Measurements from ENCODE around the gene PAWR. TPM values are rescaled to one million over a fixed set of nuclear protein-coding genes. Genes with fewer than 3 reads are reported as not detected.

Gene PAWR
- total RNA-seq, 1 experiment from 2014 or later = 176 TPM

- Histone ChIP-seq H3K14ac (ENCODE audit: insufficient read depth, low read length) (no peak overlapping the region), H3K56ac (ENCODE audit: insufficient read length, low read depth, low read length) (no peak overlapping the region), H3K23ac (ENCODE audit: insufficient read length, low read depth, low read length) (no peak overlapping the region), H2BK15ac (ENCODE audit: low read depth, low read length) (no peak overlapping the region), H3K9ac (ENCODE audit: extremely low read depth, insufficient read length, low read length) (no peak overlapping the region), H2BK20ac (ENCODE audit: low read depth, low read length, poor library complexity, severe bottlenecking) (no peak overlapping the region), H2AFZ (ENCODE audit: low read length) (no peak overlapping the region), H2BK12ac (ENCODE audit: insufficient read length, low read depth, low read length) (no peak overlapping the region), H3K79me1 (ENCODE audit: insufficient read depth, low read depth, low read length, poor library complexity, severe bottlenecking) (peaks cover 3% of the 10 kb centered on the region), H2AK5ac (ENCODE audit: insufficient read length, low read length) (no peak overlapping the region), H3K27ac (ENCODE audit: insufficient read length, low read depth, low read length) (no peak overlapping the region), H3K4ac (ENCODE audit: low read depth, low read length) (no peak overlapping the region), H4K8ac (replicated peaks; ENCODE audit: insufficient read length, low read depth, low read length) (no peak overlapping the region), H4K5ac (ENCODE audit: insufficient read length, low read depth, low read length) (no peak overlapping the region), H3K4me2 (ENCODE audit: insufficient read depth, insufficient read length, low read length) (no peak overlapping the region), H2BK120ac (ENCODE audit: low read depth, low read length, poor library complexity, severe bottlenecking) (no peak overlapping the region), H2BK5ac (ENCODE audit: insufficient read length, low read length) (no peak overlapping the region), H3K9me3 (ENCODE audit: control insufficient read depth, low read depth, low read length) (no peaks in the 10 kb centered on the region), H3T11ph (ENCODE audit: low read length) (no peak overlapping the region), H4K91ac (ENCODE audit: insufficient read length, low read depth, low read length) (no peak overlapping the region), H3K79me2 (ENCODE audit: insufficient read depth, low read length) (peaks cover 43% of the 10 kb centered on the region; the same call in 1 of the 2 replicates), H4K20me1 (ENCODE audit: control insufficient read depth, insufficient read depth, insufficient read length) (no peaks in the 10 kb centered on the region), H3K27me3 (ENCODE audit: insufficient read depth, low read length) (no peaks in the 10 kb centered on the region), H3K23me2 (ENCODE audit: insufficient read length, low read depth, low read length, poor library complexity, severe bottlenecking) (no peaks in the 10 kb centered on the region), H3K18ac (ENCODE audit: insufficient read length, low read depth, low read length) (no peak overlapping the region), H3K4me1 (ENCODE audit: insufficient read depth, low read length) (no peaks in the 10 kb centered on the region)
- no peak for TF ChIP-seq CTCF (conservative IDR thresholded peaks at IDR 0.05)
- Mint-ChIP-seq H3K4me3 (no peak overlapping the region), H3K4me1 (peaks cover 20 to 28% of the 10 kb centered on the region in 2 experiments), H3K27ac (no peak overlapping the region), H3K9me3 (no peaks in the 10 kb centered on the region), H3K27me3 (ENCODE audit: low read depth) (no peaks in the 10 kb centered on the region), H3K36me3 (ENCODE audit: insufficient read depth in 1 of 3, low read depth in 3 of 3) (peaks cover 32 to 54% (median 37%) of the 10 kb centered on the region in 3 experiments)
- no peak for DNase-seq
- no CpG with 5 or more reads among the region's 4 CpGs for WGBS (ENCODE audit: extremely low coverage, insufficient read length, low lambda C conversion rate)
Observed at GRCh38 chr12:79664518-79664917, 26.2 kb downstream of the PAWR start.
